Naive B cell (primary cell): ENCODE measurements around the gene RLIM. TPM values are rescaled to one million over a fixed set of nuclear protein-coding genes. Genes with fewer than 3 reads are reported as not detected.

Experiments
- ATAC-seq, 2 donors: fragments of 150-1000 bp; cut with Tn5 transposase; 2 replicates each; pipeline ENCODE4 v1.10.0; 2021; ENCODE audit warnings: low read depth in 2 of 2, mild to moderate bottlenecking in 2 of 2, moderate library complexity in 2 of 2
- DNase-seq: peaks from one replicate; pipeline ENCODE4 v3.0.0; 2022
- H3K27ac Mint-ChIP-seq, 6 donors: one replicate each; pipeline ENCODE4 v1.8.0; 2020 to 2022; ENCODE audit warnings: mild to moderate bottlenecking in 6 of 6, mixed read lengths in 6 of 6, moderate library complexity in 5 of 6, inconsistent platforms in 2 of 6
- H3K27me3 Mint-ChIP-seq, 3 donors: one replicate each; pipeline ENCODE4 v1.8.0; 2021 to 2022; ENCODE audit warnings: mixed read lengths in 3 of 3, mild to moderate bottlenecking in 1 of 3
- H3K36me3 Mint-ChIP-seq, 2 donors: one replicate each; pipeline ENCODE4 v1.8.0; 2020 to 2022; ENCODE audit warnings: mixed read lengths in 2 of 2, inconsistent platforms in 1 of 2, mild to moderate bottlenecking in 1 of 2
- H3K4me1 Mint-ChIP-seq, 3 donors: one replicate each; pipeline ENCODE4 v1.8.0; 2020 to 2022; ENCODE audit warnings: mixed read lengths in 3 of 3, inconsistent platforms in 1 of 3, mild to moderate bottlenecking in 1 of 3, moderate library complexity in 1 of 3
- H3K4me3 Mint-ChIP-seq, 8 donors: one replicate each; pipeline ENCODE4 v1.8.0; 2020 to 2022; ENCODE audit warnings: mild to moderate bottlenecking in 8 of 8, mixed read lengths in 8 of 8, moderate library complexity in 8 of 8, inconsistent platforms in 2 of 8
- H3K9me3 Mint-ChIP-seq, 7 donors: one replicate each; pipeline ENCODE4 v1.8.0; 2020 to 2022; ENCODE audit warnings: mixed read lengths in 7 of 7, mild to moderate bottlenecking in 5 of 7, inconsistent platforms in 2 of 7, moderate library complexity in 1 of 7
- polyA plus RNA-seq, 6 donors: library from polyadenylated mRNA; unstranded; fragments of 300-500 nt; fragmentation: Illumina TruSeq; gene quantifications; one replicate each; pipeline ENCODE4 v1.2.3, GENCODE V29; 2021; ENCODE audit warnings: low read depth in 6 of 6

The RLIM gene
- polyA plus RNA-seq, 6 donors from 2014 or later, result 6.7 to 12.0 (median 9.6) TPM

DNA sequence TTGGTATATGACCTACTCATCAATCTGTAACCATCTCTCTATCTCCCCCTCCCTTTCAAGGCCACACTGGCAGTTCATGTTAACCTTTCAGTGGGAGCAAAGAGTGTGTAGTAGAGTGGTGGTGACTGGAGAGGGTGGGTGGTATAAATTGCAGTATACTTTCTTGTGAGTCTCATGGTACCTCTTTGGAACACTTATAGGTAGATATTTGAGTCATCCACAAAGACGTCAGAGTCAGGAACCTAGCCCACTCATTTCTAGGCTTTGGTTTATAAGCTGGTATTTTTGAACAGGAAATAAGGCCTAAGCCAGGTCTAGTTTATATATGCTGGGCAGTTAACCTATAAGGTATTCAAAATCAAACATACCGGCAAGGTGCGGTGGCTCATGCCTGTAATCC, 36.3 kb downstream of the RLIM start:
- H3K9me3 Mint-ChIP-seq, result no peaks in the 10 kb centered on the region
- H3K36me3 Mint-ChIP-seq, result no peaks in the 10 kb centered on the region
- no peak overlapping the region for H3K27ac Mint-ChIP-seq
- H3K4me1 Mint-ChIP-seq, result no peaks in the 10 kb centered on the region
- DNase-seq, result no peak
- H3K27me3 Mint-ChIP-seq, result no peaks in the 10 kb centered on the region
- ATAC-seq, result no peak
- H3K4me3 Mint-ChIP-seq, result no peak overlapping the region

DNA sequence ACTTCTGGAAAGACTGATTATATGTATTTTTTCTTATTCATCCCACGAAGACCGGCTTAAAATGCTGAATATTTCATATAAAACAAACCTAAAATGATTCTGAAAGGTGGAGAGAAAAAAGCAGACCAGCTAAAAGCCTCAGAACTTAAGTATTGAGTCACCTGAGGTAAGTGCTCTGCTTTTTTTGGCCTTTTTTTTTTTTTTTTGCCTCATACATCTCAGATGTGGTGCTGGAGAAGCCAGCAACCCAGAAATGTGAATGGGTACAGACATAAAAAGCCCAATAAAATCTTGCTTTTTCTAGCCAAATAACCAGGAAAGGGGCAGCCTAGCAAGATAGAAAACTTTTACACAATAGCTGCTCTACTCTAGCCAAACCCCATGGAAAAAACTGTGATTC, 57.0 kb downstream of the RLIM start:
- ATAC-seq (no peak), DNase-seq (no peak)
- no peaks in the 10 kb centered on the region for H3K36me3 Mint-ChIP-seq
- H3K4me3 Mint-ChIP-seq, result no peak overlapping the region
- no peaks in the 10 kb centered on the region for H3K9me3 Mint-ChIP-seq
- peaks cover 0 to 12% (median 0%) of the 10 kb centered on the region in 3 donors for H3K27me3 Mint-ChIP-seq
- no peak overlapping the region for H3K27ac Mint-ChIP-seq
- peaks cover 0 to 3% (median 0%) of the 10 kb centered on the region in 3 donors for H3K4me1 Mint-ChIP-seq

DNA sequence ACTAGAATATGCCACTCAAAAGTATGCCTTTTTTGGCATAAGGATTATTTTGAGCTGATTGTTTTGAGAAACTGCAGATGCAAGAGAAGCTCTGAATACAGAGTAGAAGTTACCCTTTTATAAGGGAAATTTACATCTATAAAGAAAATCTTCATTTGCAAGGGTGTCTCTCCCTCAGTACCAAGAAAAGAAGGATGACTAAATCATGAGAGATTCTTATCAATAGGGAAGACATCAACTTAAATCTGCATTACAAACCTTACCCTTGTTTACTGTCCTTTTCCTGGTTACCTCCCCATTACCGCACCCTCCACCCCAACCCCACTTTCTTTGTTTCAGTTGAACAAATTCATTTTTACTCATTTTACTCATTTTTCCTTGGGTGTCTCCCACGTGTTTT, 62.5 kb downstream of the RLIM start:
- H3K27ac Mint-ChIP-seq, result no peak overlapping the region

DNA sequence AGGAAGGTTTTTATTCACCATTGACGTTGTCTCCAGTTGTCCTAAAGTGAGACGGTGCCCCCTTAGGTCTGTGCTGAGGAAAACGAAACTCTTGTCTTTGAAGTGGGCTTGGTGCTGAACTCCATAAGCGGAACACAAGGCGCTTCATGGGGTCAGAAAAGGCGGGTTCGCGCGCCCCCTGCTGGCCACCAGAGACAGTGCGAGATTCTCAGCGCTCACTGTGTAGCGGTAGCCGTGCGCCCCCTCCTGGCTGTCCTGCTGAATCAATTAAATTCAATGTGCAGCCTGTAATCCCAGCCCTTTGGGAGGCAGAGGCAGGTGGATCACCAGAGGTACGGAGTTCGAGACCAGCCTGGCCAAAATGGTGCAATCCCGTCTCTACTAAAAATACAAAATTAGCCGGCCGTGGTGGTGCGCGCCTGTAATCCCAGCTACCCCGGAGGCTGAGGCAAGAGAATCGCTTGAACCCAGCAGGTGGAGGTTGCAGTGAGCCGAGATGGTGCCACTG, 64.1 kb downstream of the RLIM start:
- Mint-ChIP-seq H3K4me3 (peak overlapping the region in 7 of 8 donors; percentile 11 to 78 (median 55)), H3K27ac (peak overlapping the region in 1 of 6 donors; percentile 41), H3K4me1 (peaks cover 0 to 9% (median 3%) of the 10 kb centered on the region in 3 donors), H3K36me3 (no peaks in the 10 kb centered on the region), H3K27me3 (no peaks in the 10 kb centered on the region), H3K9me3 (peaks cover 0 to 5% (median 0%) of the 10 kb centered on the region in 7 donors)
- ATAC-seq, result peak; percentile 91 to 98
- peak; percentile 79 for DNase-seq

More for the DNA sequence above, 62.5 kb downstream of the RLIM start:
- Mint-ChIP-seq H3K36me3 (no peaks in the 10 kb centered on the region), H3K4me1 (peaks cover 0 to 9% (median 3%) of the 10 kb centered on the region in 3 donors), H3K27me3 (no peaks in the 10 kb centered on the region), H3K4me3 (no peak overlapping the region), H3K9me3 (peaks cover 0 to 4% (median 0%) of the 10 kb centered on the region in 7 donors)
- DNase-seq, result no peak
- no peak for ATAC-seq

DNA sequence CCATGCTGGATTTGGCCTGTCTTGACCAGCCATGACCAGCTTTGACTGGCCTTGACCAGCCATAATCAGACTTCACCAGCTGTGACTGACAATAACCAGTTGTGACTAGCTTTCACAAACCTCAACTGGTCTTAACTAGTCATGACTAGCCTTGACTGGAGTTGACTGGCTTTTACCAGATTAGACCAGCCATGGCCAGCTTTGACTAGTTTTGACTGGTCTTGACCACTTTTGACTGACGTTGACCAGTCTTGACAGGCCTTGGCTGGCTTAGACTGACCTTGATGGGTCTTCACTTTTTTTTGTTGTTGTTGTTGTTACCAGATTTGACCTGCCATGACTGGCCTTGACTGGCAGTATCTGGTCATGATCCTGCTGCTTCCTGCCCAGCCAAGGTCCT, 67.4 kb downstream of the RLIM start:
- H3K27ac Mint-ChIP-seq, result peak overlapping the region in 1 of 6 donors; percentile 3
- peaks cover 0 to 9% (median 0%) of the 10 kb centered on the region in 3 donors for H3K4me1 Mint-ChIP-seq
- H3K4me3 Mint-ChIP-seq, result no peak overlapping the region
- peaks cover 0 to 5% (median 0%) of the 10 kb centered on the region in 7 donors for H3K9me3 Mint-ChIP-seq
- DNase-seq (no peak), ATAC-seq (no peak)
- no peaks in the 10 kb centered on the region for H3K36me3 Mint-ChIP-seq
- no peaks in the 10 kb centered on the region for H3K27me3 Mint-ChIP-seq

DNA sequence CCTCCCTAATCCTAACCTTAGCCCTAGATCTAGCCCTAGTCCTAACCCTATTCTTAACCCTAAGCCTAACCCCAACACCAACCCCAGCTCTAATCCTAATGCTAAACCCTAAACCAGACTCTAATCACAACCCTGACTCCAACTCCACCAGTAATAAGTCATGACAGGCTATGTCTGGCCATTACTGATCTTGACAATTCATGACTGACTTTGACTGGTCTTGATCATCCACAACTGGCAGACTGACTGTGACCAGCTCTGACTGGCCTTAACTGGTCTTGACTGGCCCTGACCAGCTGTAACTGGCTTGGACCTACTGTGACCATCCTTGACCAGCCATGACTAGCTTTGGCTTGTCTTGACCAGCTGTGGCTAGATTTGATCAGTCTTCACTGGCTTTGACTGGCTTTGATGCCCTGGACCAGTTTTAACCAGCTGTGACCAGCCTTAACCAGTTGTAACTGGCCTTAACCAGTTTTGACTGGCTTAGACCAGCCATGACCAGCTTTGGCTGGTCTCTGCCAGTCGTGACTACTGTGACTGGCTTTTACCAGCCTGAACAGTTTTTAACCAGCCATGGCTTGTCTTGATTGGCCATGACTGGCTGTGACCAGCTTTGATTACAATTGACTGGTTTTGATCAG, 68.4 kb downstream of the RLIM start:
- no peaks in the 10 kb centered on the region for H3K27me3 Mint-ChIP-seq
- peaks cover 0 to 5% (median 0%) of the 10 kb centered on the region in 7 donors for H3K9me3 Mint-ChIP-seq
- no peaks in the 10 kb centered on the region for H3K36me3 Mint-ChIP-seq
- peaks cover 0 to 9% (median 0%) of the 10 kb centered on the region in 3 donors for H3K4me1 Mint-ChIP-seq
- peak overlapping the region in 1 of 8 donors; percentile 35 for H3K4me3 Mint-ChIP-seq
- ATAC-seq, result no peak
- peak overlapping the region in 1 of 6 donors; percentile 22 for H3K27ac Mint-ChIP-seq
- DNase-seq, result no peak

DNA sequence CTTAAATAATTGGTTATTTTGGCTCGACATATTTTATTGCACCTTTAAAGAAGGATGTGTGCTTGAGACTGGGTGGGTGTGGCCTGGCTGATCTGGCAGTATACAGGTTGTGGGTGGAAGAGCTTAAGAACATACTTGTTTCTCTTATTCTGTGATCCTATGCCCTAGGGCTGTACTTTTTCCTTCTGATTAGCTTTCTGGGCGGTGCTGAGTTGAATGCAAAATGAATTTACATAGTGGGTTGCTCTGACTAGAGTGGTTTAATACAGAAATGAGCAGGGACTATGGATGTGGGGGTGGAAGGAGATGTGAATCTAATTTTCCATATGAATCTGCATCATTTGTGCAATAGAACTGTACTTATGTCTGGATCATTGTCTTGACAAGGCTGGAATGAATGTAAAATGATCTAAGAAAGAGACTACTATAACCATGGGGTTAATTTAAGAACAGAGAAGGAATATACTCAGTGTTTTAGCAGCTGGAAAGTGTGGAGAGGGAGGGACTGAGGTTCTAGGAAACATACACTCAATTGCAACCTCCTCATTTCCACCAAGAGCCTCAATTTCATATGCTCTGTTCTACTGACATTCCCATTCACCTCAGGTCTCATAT, 73.7 kb downstream of the RLIM start:
- no peak for DNase-seq
- ATAC-seq, result no peak
- H3K4me3 Mint-ChIP-seq, result no peak overlapping the region
- H3K9me3 Mint-ChIP-seq, result peaks cover 0 to 2% (median 0%) of the 10 kb centered on the region in 7 donors
- H3K27ac Mint-ChIP-seq, result no peak overlapping the region
- no peaks in the 10 kb centered on the region for H3K36me3 Mint-ChIP-seq
- peaks cover 0 to 6% (median 4%) of the 10 kb centered on the region in 3 donors for H3K4me1 Mint-ChIP-seq
- H3K27me3 Mint-ChIP-seq, result peaks cover 0 to 8% (median 0%) of the 10 kb centered on the region in 3 donors

DNA sequence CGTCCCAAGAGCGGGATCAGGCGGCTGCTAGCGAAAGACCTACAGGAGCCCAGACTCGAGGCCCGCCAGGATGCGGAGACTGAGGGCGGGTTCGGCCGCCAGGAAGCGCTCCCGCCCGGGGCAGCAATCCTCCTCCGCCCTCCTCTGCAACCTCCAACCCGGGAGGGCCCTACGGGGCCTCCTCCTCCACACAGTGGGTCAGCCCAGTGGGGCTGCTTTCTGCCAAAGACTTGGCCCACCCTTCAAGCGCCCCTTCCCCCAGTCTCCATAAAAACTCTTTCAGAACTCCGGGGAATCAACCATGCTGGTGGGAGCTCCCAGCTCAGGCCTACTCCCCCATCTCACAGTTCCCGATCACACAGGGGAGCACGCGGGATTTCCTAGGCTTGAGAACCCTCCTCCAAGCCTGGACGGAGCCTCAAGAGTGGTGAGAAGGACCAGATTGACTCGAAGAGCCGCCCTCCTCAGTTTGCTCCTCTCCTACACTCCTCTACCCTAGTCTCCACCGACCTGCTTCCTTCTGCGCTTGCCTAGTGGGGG, 77.5 kb downstream of the RLIM start:
- Mint-ChIP-seq H3K27me3 (peaks cover 0 to 8% (median 0%) of the 10 kb centered on the region in 3 donors), H3K36me3 (no peaks in the 10 kb centered on the region), H3K9me3 (peaks cover 0 to 2% (median 0%) of the 10 kb centered on the region in 7 donors), H3K4me1 (peaks cover 6 to 13% (median 8%) of the 10 kb centered on the region in 3 donors), H3K4me3 (peak overlapping the region; percentile 78 to 95 (median 90)), H3K27ac (no peak overlapping the region)
- peak; percentile 17 to 42 for ATAC-seq
- no peak for DNase-seq

DNA sequence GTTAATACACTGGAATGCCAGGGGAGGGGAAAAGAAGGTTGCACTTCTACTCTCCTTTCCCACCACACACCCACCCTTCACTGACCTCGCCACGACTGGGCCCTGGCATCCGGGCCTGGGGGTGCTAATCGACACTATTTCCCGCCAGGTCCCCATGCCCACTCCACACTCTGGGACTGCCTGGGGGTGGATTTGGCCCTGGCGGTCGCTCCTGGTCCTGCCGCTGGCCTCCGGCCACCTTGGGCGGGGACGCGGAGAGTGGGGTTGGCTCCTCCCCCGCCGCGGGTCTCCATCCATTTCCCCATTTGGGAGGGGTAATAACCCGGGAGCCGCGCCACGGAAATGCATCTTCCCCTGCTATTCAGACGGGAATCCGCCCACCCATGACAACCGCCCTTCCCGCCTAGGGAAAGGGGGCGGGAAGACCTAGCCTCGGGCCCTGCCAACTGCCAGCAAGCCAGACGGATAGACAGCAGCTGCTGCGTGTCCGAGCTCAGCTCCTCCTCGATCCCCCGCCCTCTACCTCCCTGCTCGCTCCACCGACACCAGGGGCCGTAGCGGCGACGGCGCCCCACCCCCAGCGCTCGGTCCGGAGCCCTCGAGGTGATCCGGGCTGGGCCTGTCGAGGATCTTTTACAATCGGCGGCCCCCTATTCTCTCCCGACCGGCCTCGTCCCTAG, 78.1 kb downstream of the RLIM start:
- ATAC-seq, result peak; percentile 58 to 59

DNA sequence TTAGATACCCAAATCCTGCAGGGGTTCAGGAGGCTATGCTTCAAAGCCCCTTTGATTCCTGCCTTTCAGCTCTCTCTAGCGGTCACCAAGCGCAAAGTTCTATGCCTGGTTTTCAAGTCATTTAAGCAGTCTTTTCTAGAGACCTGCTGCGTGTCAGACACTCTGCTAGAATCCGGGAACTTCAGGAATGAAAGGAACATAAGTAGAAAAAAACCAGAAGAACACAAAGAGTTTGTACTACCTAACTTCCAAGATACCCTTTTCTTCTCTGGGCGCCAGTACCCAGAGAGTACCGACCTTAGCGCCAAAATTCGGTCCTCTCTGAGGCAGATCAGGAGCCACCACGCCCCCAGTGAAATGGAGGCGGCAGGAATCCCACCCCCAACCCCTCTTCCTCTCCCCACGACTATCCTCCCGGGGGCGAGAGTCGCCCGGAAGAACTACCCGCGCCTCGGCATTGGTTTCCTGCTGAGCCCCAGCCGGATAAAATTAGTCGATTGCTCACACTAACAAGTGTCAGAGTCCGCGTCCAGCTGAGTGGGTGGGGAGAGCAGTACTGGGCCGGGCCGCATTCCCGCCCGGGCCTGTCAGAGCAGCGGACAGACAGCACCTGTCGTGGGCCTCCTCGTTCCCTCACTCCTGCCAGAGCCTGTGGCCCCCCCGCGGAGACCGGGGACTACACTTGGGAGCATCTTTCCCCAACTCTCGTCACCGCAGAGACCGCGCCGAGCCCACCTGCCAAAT, 78.8 kb downstream of the RLIM start:
- Mint-ChIP-seq H3K27me3 (peaks cover 0 to 8% (median 0%) of the 10 kb centered on the region in 3 donors), H3K4me3 (peak overlapping the region; percentile 78 to 95 (median 90)), H3K36me3 (no peaks in the 10 kb centered on the region), H3K4me1 (peaks cover 6 to 13% (median 8%) of the 10 kb centered on the region in 3 donors), H3K9me3 (peaks cover 0 to 2% (median 0%) of the 10 kb centered on the region in 7 donors), H3K27ac (peak overlapping the region in 4 of 6 donors; percentile 28 to 59 (median 53))
- ATAC-seq (peak; percentile 44 to 45), DNase-seq (peak; percentile 11)

More for the DNA sequence above, 78.1 kb downstream of the RLIM start:
- peak overlapping the region in 2 of 6 donors; percentile 59 for H3K27ac Mint-ChIP-seq
- peaks cover 0 to 2% (median 0%) of the 10 kb centered on the region in 7 donors for H3K9me3 Mint-ChIP-seq
- no peaks in the 10 kb centered on the region for H3K36me3 Mint-ChIP-seq
- peak; percentile 23 for DNase-seq
- peak overlapping the region; percentile 78 to 95 (median 90) for H3K4me3 Mint-ChIP-seq
- peaks cover 0 to 8% (median 0%) of the 10 kb centered on the region in 3 donors for H3K27me3 Mint-ChIP-seq
- H3K4me1 Mint-ChIP-seq, result peaks cover 6 to 13% (median 8%) of the 10 kb centered on the region in 3 donors
